ENCODE measurements around the gene SLC35F2. TPM values are rescaled to one million over a fixed set of nuclear protein-coding genes. Genes with fewer than 3 reads are reported as not detected.
"Not testable (repeated sequence)": the region's sequence is repeated elsewhere in the genome, so short reads cannot be mapped to it uniquely, and the experiment has no call there.

Gene SLC35F2
- 10 to 100 TPM; 22.8 to 24.5 TPM for total RNA-seq

DNA sequence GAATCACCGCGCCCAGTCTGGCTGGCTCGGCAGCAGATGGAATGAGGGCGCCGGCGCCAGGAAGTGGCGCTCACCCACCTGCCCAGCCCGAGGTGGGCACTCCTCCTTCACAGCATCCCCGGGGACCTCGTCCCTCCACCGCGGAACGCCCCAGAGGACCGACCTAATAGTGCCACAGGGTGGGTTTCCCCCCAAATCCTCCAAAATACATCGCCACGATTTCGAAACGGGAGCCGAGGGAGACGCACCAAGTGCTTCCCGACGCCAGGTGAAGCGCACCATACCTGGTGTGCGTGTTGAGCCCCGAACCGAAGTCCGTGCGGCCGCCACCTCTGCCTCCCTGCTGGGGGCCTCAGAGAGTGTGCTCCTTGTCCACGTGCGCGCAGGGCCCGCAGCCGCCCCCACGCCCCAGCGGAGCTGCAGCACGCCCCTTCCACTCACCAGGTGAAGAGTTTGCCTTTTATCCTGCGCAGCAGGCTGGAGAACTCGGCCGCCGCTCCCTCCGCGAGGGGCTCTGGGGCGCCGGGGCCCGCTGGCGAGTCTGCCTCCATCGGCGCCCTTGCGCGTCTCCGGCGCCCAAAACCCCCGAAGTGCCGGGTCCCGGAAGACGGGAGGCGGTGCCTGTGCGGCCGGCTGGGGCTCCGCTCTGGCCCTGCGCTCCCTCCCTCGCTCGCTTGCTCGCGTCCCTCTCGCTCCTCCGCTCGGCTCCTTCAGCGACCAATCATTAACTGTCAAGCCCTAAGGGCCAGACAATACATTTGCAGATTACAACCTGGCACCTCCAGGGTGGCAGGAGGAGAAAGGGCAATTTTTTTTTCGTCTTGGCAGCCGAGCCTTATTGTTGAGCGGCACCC, at the start of gene SLC35F2:
Gene SLC35F2 (minus strand): TSS at position 571 of the 854 bp plus-strand sequence. CDS start 20 bp downstream, at position 551.
- peak; percentile 83 for DNase-seq
- intact Hi-C loops (cut with micrococcal nuclease), result loop anchor here (1.0 to 5.0 kb wide), 9 partner anchors 9 to 401 kb away; partner anchors contain the start of genes ALKBH8, ATM, CUL5 and CWF19L2
- ChIA-PET POLR2A (interaction anchor here (1.0 kb wide), 2 partner anchors 11 to 18 kb away, joined by 3 to 4 read pairs; no protein-coding TSS in a partner anchor), CTCF (no interaction called here)
- no peaks in the 10 kb centered on the region for H3K27me3 Mint-ChIP-seq
- H3K4me3 Mint-ChIP-seq, result peak within 1 kb of the TSS; percentile 95
- H3K9me3 Mint-ChIP-seq, result no peaks in the 10 kb centered on the region
- H3K36me3 Mint-ChIP-seq, result peaks cover 8% of the 10 kb centered on the region
- H3K4me1 Mint-ChIP-seq (ENCODE audit: low read depth), result peaks cover 31% of the 10 kb centered on the region
- peak within 1 kb of the TSS; percentile 92 for H3K27ac Mint-ChIP-seq

GRCh38 chr11:107908211-107908610, 49.6 kb upstream of the SLC35F2 start:
- Mint-ChIP-seq H3K36me3 (no peaks in the 10 kb centered on the region), H3K4me3 (no peak overlapping the region), H3K27ac (no peak overlapping the region), H3K9me3 (no peaks in the 10 kb centered on the region), H3K27me3 (peaks cover 12% of the 10 kb centered on the region), H3K4me1 (ENCODE audit: low read depth) (no peaks in the 10 kb centered on the region)
- no peak for DNase-seq
- POLR2A ChIA-PET, result no interaction called here
- CTCF ChIA-PET, result interaction anchor here (1.3 to 1.7 kb wide), 2 partner anchors 9 to 168 kb away, joined by 3 to 8 read pairs; no protein-coding TSS in a partner anchor
- intact Hi-C loops (cut with micrococcal nuclease), result no loop called here

- no peak for DNase-seq
- no peaks in the 10 kb centered on the region for H3K36me3 Mint-ChIP-seq
- no peaks in the 10 kb centered on the region for H3K9me3 Mint-ChIP-seq
- ChIA-PET POLR2A (no interaction called here), CTCF (interaction anchor here (0.6 to 2.3 kb wide), 7 partner anchors 19 to 348 kb away, joined by 3 to 8 read pairs (median 7); no protein-coding TSS in a partner anchor)
- H3K4me1 Mint-ChIP-seq (ENCODE audit: low read depth), result no peaks in the 10 kb centered on the region
- intact Hi-C loops (cut with micrococcal nuclease), result loop anchor here (1.0 kb wide), 3 partner anchors 99 to 322 kb away; no protein-coding TSS in a partner anchor
- peaks cover 3% of the 10 kb centered on the region for H3K27me3 Mint-ChIP-seq
- no peak overlapping the region for H3K27ac Mint-ChIP-seq
- no peak overlapping the region for H3K4me3 Mint-ChIP-seq
Observed at GRCh38 chr11:107898270-107898669, 39.7 kb upstream of the SLC35F2 start.

DNA sequence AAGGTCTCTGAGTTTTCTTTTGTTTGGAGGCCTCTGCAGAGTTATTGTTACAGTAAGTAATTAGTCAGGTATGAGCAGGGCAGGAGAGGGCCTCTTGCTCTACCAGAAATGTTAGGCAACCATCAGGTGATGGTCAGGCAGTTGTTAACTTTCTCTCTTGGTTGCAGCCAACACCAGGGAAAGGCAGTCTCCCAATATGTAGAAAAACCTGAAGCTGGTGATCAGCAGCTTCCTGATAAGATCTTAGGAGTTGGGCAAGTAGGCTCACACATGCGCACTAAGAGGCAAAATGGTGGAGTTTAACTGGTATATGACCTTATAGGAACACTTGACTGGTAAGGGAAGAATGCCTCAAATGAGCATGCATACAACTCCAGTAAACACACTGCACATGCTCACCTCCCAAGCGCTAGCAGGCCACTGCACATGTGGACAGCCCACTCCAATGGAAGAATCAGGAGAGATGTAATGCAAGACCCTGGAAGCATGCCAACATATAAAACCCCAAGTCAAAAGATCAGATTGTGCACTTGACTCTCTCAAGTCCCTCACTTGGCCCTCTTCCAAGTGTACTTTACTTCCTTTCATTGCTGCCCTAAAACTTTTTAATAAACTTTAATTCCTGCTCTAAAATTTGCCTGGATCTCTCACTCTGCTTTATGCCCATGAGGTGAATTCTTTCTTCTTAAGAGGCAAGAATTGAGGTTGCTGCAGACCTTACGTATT, 23.7 kb upstream of the SLC35F2 start:
- H3K9me3 Mint-ChIP-seq, result no peaks in the 10 kb centered on the region
- H3K4me3 Mint-ChIP-seq, result no peak overlapping the region
- no peak for DNase-seq
- H3K27ac Mint-ChIP-seq, result no peak overlapping the region
- intact Hi-C loops (cut with micrococcal nuclease), result no loop called here
- H3K36me3 Mint-ChIP-seq, result no peaks in the 10 kb centered on the region
- peaks cover 2% of the 10 kb centered on the region for H3K27me3 Mint-ChIP-seq
- POLR2A ChIA-PET, result no interaction called here
- no peaks in the 10 kb centered on the region for H3K4me1 Mint-ChIP-seq (ENCODE audit: low read depth)
- CTCF ChIA-PET, result no interaction called here

- CTCF ChIA-PET; H3K27me3 Mint-ChIP-seq; H3K4me3 Mint-ChIP-seq; H3K27ac Mint-ChIP-seq; H3K9me3 Mint-ChIP-seq; H3K36me3 Mint-ChIP-seq; POLR2A ChIA-PET; DNase-seq; intact Hi-C loops (cut with micrococcal nuclease); H3K4me1 Mint-ChIP-seq (ENCODE audit: low read depth): not testable (repeated sequence)
Observed at GRCh38 chr11:107881471-107881870, 22.9 kb upstream of the SLC35F2 start.

GRCh38 chr11:107876141-107876540, 17.6 kb upstream of the SLC35F2 start:
- Mint-ChIP-seq H3K9me3 (no peaks in the 10 kb centered on the region), H3K36me3 (no peaks in the 10 kb centered on the region), H3K27me3 (no peaks in the 10 kb centered on the region), H3K4me3 (no peak overlapping the region), H3K4me1 (ENCODE audit: low read depth) (no peaks in the 10 kb centered on the region), H3K27ac (no peak overlapping the region)
- ChIA-PET CTCF (no interaction called here), POLR2A (no interaction called here)
- intact Hi-C loops (cut with micrococcal nuclease), result no loop called here
- no peak for DNase-seq

DNA sequence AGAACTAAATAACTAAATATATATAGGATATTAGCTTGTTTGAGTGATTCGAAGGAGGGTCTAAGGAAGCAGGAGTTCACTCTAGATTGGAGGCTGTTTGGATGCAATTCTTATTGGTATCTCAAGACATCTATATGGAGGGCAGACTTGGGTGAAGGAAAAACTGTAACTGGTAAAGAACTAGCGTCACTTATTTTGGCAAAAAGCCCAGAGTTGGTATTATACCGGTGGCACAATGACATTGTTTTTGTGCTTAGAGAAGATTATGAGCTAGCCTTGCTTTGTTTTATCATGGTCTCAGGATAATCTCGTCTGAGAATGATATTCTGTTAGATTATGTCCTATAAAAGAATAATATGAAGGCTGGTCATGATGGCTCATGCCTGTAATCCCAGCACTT, 6.0 kb upstream of the SLC35F2 start:
- Mint-ChIP-seq H3K27ac (no peak overlapping the region), H3K4me1 (ENCODE audit: low read depth) (peaks cover 3% of the 10 kb centered on the region), H3K9me3 (no peaks in the 10 kb centered on the region), H3K27me3 (no peaks in the 10 kb centered on the region), H3K4me3 (no peak overlapping the region), H3K36me3 (no peaks in the 10 kb centered on the region)
- ChIA-PET CTCF (no interaction called here), POLR2A (interaction anchor here (0.6 to 1.4 kb wide), 2 partner anchors 24 to 1574 kb away, joined by 5 to 6 read pairs; no protein-coding TSS in a partner anchor)
- no peak for DNase-seq
- intact Hi-C loops (cut with micrococcal nuclease), result no loop called here

DNA sequence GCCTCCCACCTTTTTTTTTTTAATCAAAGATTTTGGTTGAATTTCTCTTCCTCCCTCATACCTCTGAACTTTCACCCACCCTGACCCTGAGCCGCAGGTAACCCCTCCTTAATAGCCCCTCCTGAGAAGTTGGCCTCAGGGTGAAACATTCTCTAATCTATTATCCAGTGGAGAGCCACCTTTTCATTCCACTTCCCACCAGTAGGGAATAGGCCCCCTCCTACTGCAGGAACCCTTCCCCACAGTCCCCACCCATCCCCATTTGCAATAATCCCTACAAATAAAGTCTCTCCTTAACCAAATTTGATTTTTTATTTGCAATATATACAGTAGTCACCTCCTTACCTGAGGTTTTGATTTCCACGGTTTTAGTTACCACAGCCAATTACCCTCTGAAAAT, 2.1 kb upstream of the SLC35F2 start:
- Mint-ChIP-seq H3K36me3 (peaks cover 4% of the 10 kb centered on the region), H3K4me3 (peak overlapping the region; percentile 12), H3K9me3 (no peaks in the 10 kb centered on the region), H3K27ac (no peak overlapping the region), H3K4me1 (ENCODE audit: low read depth) (peaks cover 22% of the 10 kb centered on the region), H3K27me3 (no peaks in the 10 kb centered on the region)
- ChIA-PET CTCF (no interaction called here), POLR2A (no interaction called here)
- no peak for DNase-seq
- intact Hi-C loops (cut with micrococcal nuclease), result no loop called here

DNA sequence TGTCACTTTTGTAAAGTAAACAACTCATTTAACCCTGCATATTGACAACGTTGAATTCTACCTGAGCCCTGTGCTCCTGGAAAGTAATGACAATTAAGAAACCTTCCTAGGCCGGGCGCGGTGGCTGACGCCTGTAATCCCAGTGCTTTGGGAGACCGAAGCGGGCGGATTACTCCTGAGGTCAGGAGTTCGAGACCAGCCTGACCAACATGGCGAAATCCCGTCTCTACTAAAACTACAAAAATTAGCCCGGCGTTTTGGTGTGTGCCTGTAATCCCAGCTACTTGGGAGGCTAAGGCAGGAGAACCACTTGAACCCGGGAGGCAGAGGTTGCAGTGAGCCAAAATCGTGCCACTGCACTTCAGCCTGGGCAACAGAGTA, 1.6 kb upstream of the SLC35F2 start:
- peak overlapping the region; percentile 95 for H3K4me3 Mint-ChIP-seq
- CTCF ChIA-PET; H3K9me3 Mint-ChIP-seq; H3K27me3 Mint-ChIP-seq; H3K27ac Mint-ChIP-seq; POLR2A ChIA-PET; intact Hi-C loops (cut with micrococcal nuclease); DNase-seq; H3K36me3 Mint-ChIP-seq: not testable (repeated sequence)
- peaks cover 25% of the 10 kb centered on the region for H3K4me1 Mint-ChIP-seq (ENCODE audit: low read depth)

- peaks cover 31% of the 10 kb centered on the region for H3K4me1 Mint-ChIP-seq (ENCODE audit: low read depth)
- peak overlapping the region; percentile 95 for H3K4me3 Mint-ChIP-seq
- no peaks in the 10 kb centered on the region for H3K27me3 Mint-ChIP-seq
- DNase-seq, result peak; percentile 57
- no peaks in the 10 kb centered on the region for H3K9me3 Mint-ChIP-seq
- H3K27ac Mint-ChIP-seq, result peak overlapping the region; percentile 92
- intact Hi-C loops (cut with micrococcal nuclease), result loop anchor here (1.0 to 5.0 kb wide), 7 partner anchors 60 to 402 kb away; partner anchors contain the start of genes ALKBH8, ATM, CUL5 and CWF19L2
- H3K36me3 Mint-ChIP-seq, result peaks cover 8% of the 10 kb centered on the region
- CTCF ChIA-PET, result no interaction called here
- POLR2A ChIA-PET, result interaction anchor here (1.0 kb wide), 1 partner anchor 19 kb away, joined by 4 read pairs; no protein-coding TSS in a partner anchor
Observed at GRCh38 chr11:107859459-107860239, 1.1 kb upstream of the SLC35F2 start.

GRCh38 chr11:107857550-107858216, 904 bp downstream of the SLC35F2 start:
- no peak for DNase-seq
- CTCF ChIA-PET, result no interaction called here
- Mint-ChIP-seq H3K4me3 (peak overlapping the region; percentile 95), H3K36me3 (peaks cover 8% of the 10 kb centered on the region), H3K27me3 (no peaks in the 10 kb centered on the region), H3K9me3 (no peaks in the 10 kb centered on the region), H3K4me1 (ENCODE audit: low read depth) (peaks cover 31% of the 10 kb centered on the region), H3K27ac (peak overlapping the region; percentile 92)
- POLR2A ChIA-PET, result interaction anchor here (0.6 to 1.3 kb wide), 3 partner anchors 11 to 17 kb away, joined by 3 read pairs; no protein-coding TSS in a partner anchor
- intact Hi-C loops (cut with micrococcal nuclease), result loop anchor here (1.0 to 5.0 kb wide), 8 partner anchors 8 to 400 kb away; partner anchors contain the start of genes ALKBH8, ATM, CUL5 and CWF19L2
